Activated CD8-positive, alpha-beta memory T cell treated with anti-CD3 and anti-CD28 coated beads for 1 hour (primary cell): ENCODE data around the gene PTGDS.

ENCODE experiments used
- DNase-seq, 2 donors: peaks; one replicate each; pipeline ENCODE4 v3.0.0-alpha.2; 2020; ENCODE audit warnings: low read depth in 1 of 2; ENCODE audit errors: extremely low read depth in 1 of 2

Gene PTGDS

DNA sequence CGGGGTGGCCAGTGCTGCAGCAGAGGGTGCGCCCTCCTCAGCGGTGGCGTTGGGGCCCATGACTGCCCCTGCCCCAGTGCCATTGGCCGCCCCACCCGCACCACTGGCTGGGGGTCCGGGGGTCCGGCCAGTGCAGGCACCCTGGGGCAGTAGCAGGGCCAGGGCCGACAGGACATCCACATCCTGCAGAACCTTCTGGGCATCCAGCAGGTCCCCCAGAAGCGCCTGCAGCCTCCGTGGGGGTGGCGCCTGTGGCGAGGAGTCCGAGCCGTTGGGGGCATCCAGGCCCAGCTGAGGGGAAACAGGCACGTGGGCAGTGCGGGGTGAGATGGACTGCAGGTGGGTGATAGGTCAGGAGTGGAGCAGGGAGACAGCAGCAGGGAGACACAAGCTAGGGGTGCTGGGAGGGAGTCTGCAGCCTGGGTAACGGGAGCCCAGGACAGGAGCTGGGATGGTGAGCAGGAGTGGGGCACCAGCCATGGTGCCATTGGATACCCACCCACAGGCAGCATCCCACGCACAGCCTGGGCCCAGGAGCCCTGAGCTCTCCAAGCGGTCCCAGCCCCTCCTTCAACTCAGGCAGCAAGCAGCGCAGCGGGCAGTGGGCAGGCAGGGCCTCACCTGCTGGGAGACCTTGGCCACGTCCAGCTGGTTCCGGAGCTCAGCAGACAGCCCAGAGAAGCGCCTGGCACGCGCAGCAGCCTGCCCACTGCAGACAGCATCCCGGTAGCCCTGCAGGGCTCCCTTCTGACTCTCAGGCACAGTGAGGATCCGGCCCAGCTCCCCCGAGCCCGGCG lies 43.7 kb downstream of the PTGDS start:
- no peak for DNase-seq

DNA sequence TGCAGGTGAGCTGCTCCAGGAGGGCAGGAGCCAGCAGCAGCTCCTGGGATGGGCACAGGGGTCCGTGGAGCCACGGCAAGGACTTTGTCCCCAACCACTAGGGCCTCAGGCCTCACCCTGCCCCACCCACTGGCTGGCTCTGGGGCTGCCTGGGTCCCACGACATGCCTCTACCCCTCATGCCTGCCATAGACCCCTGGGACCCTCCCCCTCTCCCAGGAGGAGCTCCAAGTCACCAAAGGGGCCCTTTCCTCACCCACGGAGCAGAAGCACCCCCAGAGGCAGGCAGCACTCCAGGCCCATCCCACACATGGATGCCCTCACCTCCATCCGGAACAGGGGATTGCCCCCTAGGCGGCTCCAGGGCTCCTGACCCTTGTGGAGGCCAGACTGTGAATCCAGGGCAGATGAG lies 44.3 kb downstream of the PTGDS start:
- DNase-seq, result no peak

GRCh38 chr9:137021979-137022661 lies 44.8 kb downstream of the PTGDS start:
- DNase-seq, result peak; percentile 47 to 50

- no peak for DNase-seq
Observed at GRCh38 chr9:137022662-137023008, 45.3 kb downstream of the PTGDS start.

GRCh38 chr9:137023157-137023556 lies 45.9 kb downstream of the PTGDS start:
- no peak for DNase-seq

GRCh38 chr9:137023583-137023991 lies 46.3 kb downstream of the PTGDS start:
- no peak for DNase-seq

DNA sequence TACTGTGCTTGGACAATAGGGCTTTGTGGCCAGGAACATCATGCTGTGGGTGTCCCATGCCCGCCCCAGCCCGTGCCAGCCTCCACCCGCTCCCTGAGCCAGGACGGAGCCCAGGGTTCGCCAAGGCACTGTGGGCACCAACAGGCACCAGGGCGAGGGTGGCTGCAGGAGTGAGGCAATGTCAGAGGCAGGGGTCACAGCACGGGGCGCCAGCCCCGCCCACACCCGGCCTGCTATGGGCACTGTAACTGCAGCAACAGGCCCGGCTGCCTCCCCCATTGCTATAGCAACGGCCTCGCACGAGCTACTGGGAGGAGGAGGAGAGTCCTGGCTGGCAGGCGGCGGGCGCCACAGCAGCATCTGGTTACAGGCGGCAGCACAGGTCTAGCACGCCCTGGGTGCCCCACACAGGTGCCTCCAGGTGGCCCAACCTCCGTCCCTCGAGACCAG lies 48.2 kb downstream of the PTGDS start:
- DNase-seq, result no peak

DNA sequence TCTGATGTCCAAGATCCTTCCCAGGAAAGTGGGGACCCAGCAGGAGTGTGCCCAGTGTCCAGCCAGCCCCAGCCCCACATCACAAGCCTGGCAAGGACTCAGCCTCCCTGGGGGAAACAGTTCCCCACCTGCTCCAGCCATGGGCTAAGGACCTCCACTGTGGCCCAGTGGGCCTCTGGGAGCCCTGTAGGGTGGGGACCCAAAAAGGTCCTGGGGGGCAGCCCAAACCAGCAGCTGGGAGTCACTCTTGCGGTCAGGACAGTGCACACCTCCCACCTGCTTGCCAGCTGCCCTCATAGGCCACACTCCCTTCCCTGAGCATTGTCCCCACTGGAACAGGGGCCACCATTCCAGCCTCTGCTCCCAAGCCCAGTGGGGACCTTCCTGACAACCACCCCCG lies 49.1 kb downstream of the PTGDS start:
- no peak for DNase-seq

DNA sequence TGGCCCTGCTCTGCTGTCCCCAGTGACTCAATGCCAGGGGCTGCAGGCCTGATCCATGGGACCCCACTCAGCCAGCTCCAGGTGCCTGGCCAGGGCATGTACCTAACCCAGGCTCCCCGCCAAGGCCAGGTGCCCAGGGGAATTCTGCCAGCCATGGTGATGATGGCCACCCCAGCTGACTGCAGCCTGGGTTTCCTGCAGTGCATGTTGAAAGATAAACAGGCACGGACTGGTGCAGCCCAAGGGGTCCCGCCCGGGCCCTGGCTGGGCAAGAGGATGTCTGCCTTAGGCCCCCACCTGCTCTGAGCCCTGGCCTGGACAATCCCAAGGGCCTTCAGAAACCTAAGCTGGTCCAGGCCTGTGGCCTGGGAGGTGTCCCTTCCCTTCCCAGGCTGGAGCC lies 49.5 kb downstream of the PTGDS start:
- no peak for DNase-seq

- no peak for DNase-seq
Observed at GRCh38 chr9:137027369-137028262, 50.3 kb downstream of the PTGDS start, which contains the start of gene ABCA2. ABCA2 (minus strand) TSS chr9:137028237; CDS start chr9:137028140, 97 bp downstream.

GRCh38 chr9:137028263-137029057 lies 51.2 kb downstream of the PTGDS start:
- peak in 1 of 2 donors; percentile 62 for DNase-seq

- DNase-seq, result peak in 1 of 2 donors; percentile 58
Observed at GRCh38 chr9:137029058-137029936, 52.0 kb downstream of the PTGDS start.

DNA sequence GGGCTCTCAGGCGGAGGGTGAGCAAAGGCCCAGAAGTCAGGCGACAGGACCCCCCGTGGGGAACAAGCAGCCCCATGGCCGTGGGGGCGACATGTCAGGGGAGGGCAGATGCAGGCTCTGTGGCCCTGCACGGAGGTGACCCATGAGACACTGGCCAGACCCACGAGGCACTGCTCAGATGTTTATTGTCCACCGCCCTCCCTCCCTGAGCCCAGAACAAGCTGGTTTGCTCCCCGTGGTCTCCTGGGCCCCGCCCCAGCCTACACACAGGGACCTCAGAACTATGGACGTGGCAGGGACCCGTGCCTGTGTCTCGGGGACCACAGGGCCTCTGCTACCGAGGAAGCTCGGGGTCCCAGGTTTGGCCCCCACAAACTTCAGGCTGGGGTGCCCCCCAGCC lies 52.7 kb downstream of the PTGDS start:
- no peak for DNase-seq

GRCh38 chr9:137030538-137031527 lies 53.5 kb downstream of the PTGDS start:
- DNase-seq, result peak in 1 of 2 donors; percentile 24
